DMS 273 (cell line): Measurements from ENCODE around the gene THSD4.

Experiments used
- DNase-seq: peaks from one replicate; lab custom pipeline; 2025; ENCODE audit not compliant: unreplicated experiment; lab: John Stamatoyannopoulos, UW

THSD4 gene

DNA sequence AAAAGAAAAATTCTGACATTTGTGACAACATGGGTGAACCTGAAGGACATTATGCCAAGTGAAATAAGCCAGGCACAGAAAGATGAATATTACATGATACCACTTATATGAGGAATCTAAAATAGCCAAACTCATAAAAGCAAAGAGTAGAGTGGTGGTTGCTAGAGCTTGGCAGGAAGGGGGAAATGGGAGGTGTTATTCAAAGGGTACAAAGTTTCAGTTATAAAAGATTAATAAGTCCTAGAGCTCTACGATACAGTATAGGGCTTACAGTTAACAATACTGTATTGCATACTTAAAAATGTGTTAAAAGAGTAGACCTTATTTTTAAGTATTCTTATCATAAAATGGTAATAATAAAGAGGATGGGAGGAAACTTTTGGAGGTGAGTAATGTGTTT, 583.5 kb downstream of the THSD4 start:
- DNase-seq, result no peak

DNA sequence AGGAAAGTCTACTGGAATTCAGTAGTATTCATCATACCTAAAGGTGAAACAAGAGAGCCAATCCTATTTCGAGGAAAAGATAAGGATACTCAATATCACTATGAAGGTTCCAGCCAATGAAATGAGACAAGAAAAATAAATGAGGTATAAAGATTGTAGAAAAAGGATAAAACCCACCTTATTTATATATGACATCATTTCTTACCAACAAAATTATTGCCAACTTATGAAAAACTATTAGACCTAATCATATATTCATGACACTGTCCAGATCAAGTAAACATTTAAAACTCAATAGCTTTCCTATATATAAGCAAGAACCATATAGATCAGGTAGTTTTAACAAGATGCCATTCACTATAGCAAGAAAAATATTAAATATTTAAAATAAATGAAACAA, 584.7 kb downstream of the THSD4 start:
- DNase-seq, result no peak

DNA sequence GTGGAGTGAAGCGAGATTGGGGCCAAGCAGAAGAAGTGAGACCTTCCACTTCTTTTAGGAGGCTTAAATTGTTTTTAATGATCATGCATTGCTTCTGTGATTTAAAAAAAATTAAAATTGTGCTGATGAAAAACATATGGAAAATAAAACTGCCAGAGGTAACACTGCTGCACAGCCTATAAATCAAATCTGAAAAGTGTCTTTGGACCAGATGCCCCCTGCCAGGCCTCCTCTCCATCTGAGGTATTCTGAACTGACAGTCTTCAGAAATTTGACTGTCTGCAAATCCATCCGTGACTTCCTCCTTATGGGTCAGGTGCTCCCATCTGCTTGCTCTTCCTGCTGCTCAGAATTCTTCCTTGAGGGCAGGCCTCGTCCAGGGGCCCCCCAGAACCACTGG, 586.5 kb downstream of the THSD4 start:
- no peak for DNase-seq

DNA sequence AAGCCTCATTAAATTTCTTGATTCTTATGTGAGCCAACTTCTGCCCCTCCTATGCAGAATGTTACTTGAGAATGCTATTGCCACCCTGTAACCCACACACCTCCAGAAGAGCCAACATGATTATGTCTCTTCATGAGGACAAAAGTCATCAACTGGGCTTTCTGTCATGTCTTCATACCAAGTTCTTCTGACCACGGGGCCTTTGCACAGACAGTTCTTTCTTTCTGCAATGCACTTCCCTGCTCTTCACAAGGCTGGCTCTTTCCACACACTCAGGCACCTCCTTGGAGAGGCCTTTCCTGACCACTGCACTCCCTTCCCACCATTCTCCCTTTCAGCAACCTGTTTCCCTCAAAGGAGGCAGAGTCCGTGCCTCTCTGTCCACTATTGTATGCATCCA, 587.2 kb downstream of the THSD4 start:
- no peak for DNase-seq

DNA sequence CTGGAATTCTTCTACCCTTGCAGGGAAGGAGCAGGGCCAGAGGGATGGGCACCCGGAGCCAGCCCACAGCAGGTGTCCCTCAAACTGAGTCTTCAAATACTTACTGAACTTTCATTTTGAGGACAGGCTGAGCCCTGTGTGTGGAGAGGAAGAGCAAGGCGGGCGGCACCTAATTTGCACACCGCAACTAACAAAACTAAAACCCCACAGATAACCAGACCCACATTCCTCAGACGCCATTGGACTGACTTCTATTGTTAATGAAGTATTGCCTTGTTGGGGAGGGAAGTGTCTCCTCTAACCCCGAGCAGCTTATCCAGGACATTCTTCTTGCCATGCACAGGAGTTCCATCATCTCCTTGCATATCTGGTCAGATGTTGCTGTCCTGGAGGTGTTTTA, 589.9 kb downstream of the THSD4 start:
- no peak for DNase-seq

DNA sequence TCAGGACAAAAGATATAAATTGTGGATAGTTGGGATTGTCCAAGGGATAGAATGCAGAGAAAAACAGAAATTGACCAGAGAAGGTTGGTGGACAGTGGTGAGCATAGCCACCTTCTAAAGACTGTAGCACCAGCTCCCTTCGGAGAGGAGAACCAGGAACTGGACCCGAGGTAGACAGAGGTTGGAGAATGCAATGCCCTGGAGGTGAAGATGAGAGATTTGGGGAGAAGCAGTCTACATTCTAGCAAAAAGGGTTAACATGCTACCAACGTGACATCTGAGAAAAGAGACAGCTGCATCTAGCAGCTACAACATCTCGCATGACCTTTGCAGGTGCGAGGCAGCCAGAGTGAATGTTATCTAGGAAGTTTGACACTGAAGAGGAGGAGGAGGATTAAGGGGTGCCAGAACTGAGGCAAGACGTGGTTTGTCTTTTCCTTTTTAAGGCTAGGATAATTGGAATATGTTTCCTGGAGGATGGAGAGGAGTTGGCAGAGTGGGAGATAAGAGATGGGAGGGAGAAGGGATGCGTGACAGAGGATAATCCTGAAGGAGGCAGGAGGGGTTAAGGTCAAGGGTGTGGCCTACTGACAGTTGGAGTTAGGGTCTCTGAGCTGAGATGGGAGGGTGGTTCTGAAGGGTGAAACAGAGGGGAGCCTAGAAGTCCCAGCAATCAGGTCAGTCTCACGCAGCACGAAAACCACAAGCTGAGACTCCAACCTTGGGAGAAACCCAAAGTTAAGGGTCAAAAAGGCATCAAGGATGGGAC, 591.4 kb downstream of the THSD4 start:
- DNase-seq, result no peak

DNA sequence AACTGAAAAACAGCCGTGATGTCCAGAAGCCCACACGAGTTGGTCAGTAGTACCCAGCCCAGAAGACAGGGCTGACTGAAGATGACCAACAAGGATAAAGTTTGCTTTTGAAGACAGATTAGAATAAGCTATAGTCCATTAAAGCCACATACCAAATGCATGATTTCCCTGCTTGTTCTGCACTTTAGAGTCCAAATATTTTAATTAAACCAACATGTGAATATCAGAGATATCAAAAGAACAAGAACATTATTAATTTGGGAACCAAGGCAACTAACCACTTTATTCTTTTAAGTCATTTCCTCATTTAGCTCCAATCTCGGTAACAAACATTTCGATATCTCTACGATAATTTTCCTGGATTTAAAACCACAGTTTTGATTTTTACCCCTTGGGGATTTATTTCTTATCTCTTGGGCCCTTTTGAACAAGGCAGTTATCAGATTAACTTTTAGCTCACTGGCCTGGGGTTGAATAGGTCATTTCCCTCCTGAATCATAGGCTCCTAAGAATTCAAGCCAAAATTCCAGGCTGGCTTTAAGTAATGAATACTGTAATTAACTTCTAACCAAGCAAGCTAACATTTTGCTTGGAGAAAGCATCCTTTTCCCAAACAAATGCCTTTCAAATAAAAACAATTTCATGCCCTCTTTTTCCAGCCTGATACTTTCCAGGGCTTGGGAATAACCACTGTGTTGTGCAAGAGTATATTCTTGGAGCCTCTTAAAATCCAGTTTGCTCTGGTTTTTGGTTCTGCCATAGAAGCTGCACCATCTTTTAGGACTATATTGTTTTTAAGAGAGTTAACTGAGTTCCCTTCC, 592.2 kb downstream of the THSD4 start:
- DNase-seq, result no peak

DNA sequence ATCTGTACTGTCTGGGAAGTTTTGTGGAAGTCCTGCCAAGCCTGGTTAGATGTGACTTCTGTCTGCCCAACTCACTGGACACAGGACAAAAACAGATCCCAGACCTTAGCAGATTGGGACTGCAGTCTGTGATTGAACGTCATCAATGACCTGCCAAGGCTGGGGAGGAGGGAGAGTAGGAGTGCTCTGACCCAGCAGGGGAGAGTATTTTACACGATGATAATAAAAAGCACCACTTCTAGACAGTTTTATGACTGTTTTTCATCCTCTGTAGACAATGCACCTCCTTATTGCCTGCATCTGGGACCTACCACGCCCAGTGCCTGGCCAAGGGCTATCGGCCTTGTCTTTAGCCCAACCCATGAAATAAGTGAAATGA, 592.8 kb downstream of the THSD4 start:
- DNase-seq, result no peak

DNA sequence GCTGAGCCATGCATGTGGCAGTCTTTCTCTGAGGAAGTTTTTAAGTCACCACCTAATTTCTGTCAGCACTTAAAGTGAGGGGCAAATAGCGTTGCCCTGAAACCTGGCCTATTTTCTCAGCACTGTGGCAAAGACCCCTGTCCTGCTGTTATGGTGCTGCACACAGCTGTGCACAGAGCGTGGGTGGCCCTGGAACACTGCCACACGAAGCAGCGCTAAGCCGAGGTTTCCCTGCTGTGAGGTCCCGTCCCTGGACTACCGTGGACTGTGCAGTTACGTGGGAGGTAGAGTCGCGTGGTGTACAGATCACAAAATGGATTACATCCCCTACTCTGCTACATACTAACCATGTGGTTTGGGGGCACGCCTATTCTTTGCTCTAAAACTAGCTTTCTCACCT, 593.5 kb downstream of the THSD4 start:
- no peak for DNase-seq

DNA sequence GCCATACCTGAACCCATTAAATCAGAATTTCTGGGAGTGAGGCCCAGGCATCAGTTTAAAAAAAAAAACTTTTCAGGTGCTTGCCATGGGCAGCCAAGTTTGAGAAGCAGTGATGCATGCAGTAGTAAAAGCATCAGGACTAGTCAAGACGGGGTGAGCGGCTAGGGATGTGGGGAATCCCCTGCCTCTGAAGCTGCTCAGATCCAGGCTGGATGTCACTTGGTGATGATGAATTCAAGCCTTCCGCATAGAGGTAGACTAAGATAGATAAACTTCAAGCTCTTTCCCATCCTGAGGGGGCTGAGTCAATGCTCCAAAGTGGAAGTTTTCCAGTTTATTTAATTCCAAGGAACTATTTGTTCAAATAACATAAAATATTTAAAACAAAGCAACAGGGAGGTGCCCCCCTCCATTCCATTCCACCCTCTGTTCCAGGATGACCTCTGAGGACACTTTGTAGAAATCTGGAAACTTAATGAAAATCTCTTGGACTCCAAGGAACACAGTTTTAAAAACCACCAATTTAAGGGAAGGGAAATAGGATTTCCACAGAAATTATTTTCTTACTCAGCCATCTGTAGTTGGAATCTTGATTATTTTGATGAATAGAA, 594.6 kb downstream of the THSD4 start:
- no peak for DNase-seq

DNA sequence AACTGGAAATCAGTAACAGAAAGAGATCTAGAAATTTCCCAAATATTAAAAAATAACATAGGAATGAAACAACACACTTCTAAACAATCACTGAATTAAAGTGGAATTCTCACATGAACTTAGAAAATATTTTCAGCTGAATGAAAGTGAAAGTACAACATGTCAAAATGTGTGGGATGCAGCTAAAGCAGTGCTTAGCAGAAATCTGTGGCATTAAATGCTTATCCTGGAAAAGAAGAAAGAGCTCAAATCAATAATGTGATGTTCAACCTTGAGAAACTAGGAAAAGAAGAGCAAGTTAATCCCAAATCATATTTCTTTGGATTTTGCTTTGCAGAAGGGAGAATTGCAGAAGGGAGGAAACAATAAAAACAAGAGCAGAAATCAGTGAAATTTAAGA, 596.9 kb downstream of the THSD4 start:
- no peak for DNase-seq

DNA sequence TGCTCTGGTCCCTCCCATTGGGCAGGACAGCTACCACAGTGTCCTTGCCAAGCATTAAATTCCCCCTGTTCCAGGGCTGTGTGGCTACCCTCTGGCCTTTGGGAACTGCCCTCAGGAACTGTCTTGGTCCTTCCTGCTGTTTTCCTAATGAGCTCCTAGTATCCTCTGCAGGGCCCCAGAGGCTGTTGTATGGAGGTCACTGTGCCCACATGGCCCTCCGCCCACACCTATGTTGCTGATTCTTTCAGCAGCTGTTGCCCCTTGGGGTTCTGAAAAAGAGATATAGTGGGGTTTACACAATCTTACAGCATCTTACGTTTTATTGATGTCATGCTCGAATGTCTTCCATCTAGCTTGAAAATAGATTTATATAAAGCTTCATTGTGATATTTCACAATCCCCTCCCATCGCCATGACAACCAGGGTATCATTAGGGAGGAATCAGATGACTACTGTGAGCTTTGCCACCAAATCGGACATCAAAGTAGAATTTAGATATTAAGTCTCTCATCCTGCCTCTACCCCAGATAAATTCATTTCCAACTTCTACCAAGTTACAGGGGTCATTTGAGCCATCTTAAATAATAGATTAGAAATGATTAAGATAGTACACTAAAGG, 598.0 kb downstream of the THSD4 start:
- DNase-seq, result no peak

DNA sequence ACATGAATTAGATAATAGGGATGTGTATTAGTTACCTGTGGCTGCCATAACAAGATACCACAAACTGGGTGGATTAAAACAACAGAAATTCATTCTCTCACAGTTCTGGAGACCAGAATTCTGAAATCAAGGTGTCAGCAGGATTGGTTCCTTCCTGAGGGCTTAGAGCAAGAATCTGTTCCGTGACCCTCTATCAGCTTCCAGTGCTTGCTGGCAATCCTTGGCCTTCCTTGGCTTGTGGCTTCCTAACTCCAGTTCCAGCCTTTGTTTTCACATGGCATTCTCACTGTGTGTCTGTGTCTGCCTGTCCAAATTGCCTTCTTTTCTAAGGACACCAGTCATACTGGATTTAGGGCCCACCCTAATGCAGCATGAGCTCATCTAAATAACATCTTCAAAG, 600.6 kb downstream of the THSD4 start:
- DNase-seq, result no peak

DNA sequence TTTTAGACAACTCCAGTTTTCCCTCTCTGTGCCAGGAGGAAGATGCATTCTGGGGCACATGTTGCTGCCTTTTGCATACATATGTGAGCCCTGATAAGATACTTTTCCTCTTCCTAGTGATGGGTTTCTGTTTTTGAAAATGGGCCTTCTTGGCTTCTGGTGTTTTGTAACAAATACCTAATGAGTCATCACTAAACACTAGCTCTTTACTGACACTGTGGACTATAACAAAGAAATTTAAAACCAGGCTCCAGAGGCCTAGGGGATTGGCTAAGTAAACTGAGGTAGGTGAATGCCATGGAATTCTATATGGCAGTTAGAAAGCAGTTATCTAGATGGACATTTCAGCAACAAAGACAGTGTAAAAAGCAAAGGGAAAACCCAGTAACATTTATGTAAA, 601.7 kb downstream of the THSD4 start:
- no peak for DNase-seq

DNA sequence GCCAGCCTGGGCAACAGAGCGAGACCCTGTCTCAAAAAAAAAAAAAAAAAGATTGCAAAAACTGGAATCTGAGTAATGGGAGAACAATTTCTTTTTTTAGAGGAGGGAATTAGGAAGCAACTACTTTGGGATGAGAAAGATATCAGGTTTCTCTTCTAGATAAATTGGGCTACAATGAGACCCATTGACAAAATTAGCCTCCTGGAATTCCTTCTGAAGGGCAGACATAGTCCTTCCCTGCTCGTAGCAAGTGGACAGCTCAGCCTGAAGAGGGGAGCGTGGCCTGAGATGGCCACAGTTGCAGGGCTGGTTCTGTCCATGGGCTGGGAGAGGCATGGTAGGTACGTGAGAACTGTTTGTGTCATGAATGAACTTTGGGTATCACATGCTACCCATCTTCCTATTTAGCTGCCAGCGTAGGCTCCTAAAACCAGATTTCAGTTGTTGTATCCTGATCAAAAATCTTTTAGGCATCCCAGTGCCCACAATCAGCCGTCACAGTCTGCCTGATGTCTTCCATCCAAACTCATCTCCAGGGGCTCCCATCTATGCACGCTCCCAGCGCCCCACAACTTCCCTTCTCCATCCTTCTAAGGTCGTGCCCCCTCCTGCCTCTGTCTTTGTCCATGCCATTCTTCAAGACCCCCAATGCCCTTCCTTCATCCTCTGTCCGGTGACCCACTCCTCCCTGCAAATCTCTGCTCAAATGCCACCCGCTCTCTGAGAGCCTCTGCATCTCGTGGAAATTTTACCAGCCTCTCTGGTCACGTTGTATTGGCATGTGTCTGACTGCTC, 603.0 kb downstream of the THSD4 start:
- no peak for DNase-seq

DNA sequence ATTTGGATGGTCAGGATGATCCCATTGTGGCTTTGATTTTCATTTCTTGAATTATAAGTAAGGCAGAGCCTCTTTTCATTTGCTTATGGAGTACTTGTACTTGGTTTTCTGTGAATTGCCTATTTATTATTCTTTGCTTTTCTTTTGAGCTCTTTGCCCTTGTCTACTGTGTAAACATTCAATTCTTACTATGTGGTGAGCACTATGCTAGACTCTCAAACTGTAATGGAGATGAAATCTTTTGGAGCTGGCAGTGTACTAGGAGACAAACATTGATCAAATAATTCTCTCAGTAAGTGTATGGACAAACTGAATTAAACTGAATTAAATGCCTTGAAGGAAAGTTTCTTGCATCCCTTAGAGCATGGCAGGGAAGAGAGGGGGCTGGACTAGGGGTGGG, 608.1 kb downstream of the THSD4 start:
- no peak for DNase-seq

DNA sequence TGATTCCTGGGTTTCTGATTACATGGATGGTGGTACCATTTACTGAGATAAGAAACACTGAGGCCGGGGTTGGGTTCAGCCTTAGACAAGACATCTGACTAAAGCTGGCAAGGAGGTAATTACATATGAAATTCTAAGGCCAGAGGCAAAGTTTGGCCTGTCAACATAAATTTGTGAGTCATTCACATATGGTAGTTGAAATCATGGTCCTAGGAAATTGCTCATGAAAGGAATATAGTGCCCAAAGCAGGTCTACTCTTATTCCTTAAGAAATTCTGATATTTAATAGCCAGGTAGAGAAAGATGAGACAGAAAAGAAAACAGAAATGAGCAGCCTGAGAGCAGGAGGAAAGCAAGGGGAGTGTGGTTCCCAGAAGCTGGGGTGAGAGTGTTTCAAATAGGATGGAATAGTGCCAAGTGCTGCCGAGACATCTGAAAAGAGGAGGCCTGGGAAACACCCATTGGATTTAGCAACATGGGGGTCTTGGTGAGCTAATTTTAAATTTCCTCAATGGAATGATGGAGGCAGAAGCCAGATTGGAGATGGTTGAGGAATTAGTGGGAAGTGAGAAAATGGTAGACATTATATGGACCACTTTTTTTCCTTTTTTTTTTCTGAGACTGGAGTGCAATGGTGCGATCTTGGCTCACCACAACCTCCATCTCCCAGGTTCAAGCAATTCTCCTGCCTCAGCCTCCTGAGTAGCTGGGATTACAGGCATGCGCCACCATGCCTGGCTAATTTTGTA, 610.1 kb downstream of the THSD4 start:
- DNase-seq, result peak; percentile 7

DNA sequence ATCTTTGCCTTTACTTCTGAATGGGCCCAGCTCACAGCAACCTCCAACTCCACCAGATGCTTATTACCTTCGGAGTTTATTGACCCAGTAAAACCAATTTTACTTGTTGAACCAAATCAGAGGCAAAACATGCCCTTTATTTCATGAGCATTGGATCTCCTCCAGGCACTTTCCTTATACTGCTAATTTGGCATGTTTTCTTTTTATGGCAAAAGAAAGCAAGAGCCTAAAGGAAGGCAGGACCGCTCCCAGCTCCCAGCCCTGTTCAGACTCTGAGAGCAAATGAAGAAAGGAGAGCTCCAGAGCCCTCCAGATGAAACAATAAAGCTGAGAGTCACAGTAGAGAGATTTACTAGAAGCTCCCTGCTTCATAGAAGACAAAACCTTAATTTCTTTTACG, 613.6 kb downstream of the THSD4 start:
- no peak for DNase-seq

DNA sequence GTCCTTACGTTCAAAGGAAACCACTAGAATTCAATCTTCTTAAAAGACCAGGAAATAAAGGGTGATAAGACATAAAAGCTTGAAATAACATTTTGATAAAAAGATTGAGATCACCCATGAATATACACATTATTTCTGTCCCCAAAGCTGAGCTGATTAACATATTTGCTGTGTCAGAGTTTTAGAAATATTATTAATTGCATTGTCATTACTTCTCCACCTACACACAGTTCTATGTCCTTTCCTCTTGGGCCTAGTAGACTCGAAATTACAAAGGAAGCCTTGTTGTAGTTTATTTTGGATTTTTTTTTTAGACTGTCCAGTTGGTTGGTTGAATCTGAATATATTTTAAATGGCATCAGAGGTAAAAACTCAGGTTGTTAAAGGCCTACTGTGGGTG, 614.0 kb downstream of the THSD4 start:
- no peak for DNase-seq
